ENCODE measurements around the gene WNT10A. TPM values are rescaled to one million over a fixed set of nuclear protein-coding genes. Genes with fewer than 3 reads are reported as not detected.

The WNT10A gene
- total and polyA plus RNA-seq, 2 experiments from 2014 or later = 1.9 TPM

GRCh38 chr2:218904176-218904575 lies 23.5 kb downstream of the WNT10A start:
- DNase-seq (ENCODE audit: low spot score) = no peak
- Histone ChIP-seq H4K20me1 (ENCODE audit: insufficient read depth, poor library complexity, severe bottlenecking) (no peaks in the 10 kb centered on the region), H3K9me2 (replicated peaks; ENCODE audit: insufficient read depth) (no peaks in the 10 kb centered on the region), H3K4me2 (no peak overlapping the region), H3K4me3 (no peak overlapping the region), H3K4me1 (ENCODE audit: insufficient read depth) (peaks cover 3% of the 10 kb centered on the region), H3K27me3 (peaks cover 58% of the 10 kb centered on the region), H3K36me3 (replicated peaks; ENCODE audit: insufficient read depth, low read depth) (no peaks in the 10 kb centered on the region), H3K27ac (no peak overlapping the region), H3K79me2 (no peaks in the 10 kb centered on the region), H3K9me3 (ENCODE audit: low read depth) (no peaks in the 10 kb centered on the region), H2AFZ (no peak overlapping the region)
- TF ChIP-seq EZH2 (IDR thresholded peaks at IDR 0.05; ENCODE audit: borderline replicate concordance) = no peak
- no peak for TF ChIP-seq CTCF (IDR thresholded peaks at IDR 0.05; ENCODE audit: poor library complexity)
- no peak for TF ChIP-seq EZH2phosphoT487 (IDR thresholded peaks at IDR 0.05; ENCODE audit: low read depth, severe bottlenecking, unreplicated experiment)
- 39% methylated on average over 2 of the region's 2 CpGs for WGBS (ENCODE audit: low lambda C conversion rate, missing lambda C conversion rate)

GRCh38 chr2:218908721-218909619 lies 28.3 kb downstream of the WNT10A start:
- Histone ChIP-seq H3K9me2 (replicated peaks; ENCODE audit: insufficient read depth) (no peaks in the 10 kb centered on the region), H3K27me3 (peaks cover 22% of the 10 kb centered on the region), H3K4me2 (peak overlapping the region; percentile 80), H3K4me1 (ENCODE audit: insufficient read depth) (peaks cover 3% of the 10 kb centered on the region), H2AFZ (peak overlapping the region; percentile 78), H3K9me3 (ENCODE audit: low read depth) (no peaks in the 10 kb centered on the region), H3K79me2 (no peaks in the 10 kb centered on the region), H3K36me3 (replicated peaks; ENCODE audit: insufficient read depth, low read depth) (no peaks in the 10 kb centered on the region), H3K4me3 (peak overlapping the region; percentile 20), H3K27ac (peak overlapping the region; percentile 1), H4K20me1 (ENCODE audit: insufficient read depth, poor library complexity, severe bottlenecking) (no peaks in the 10 kb centered on the region)
- WGBS (ENCODE audit: low lambda C conversion rate, missing lambda C conversion rate) = 6% methylated on average over 51 of the region's 58 CpGs
- DNase-seq (ENCODE audit: low spot score) = peak; percentile 95
- no peak for TF ChIP-seq EZH2phosphoT487 (IDR thresholded peaks at IDR 0.05; ENCODE audit: low read depth, severe bottlenecking, unreplicated experiment)
- no peak for TF ChIP-seq EZH2 (IDR thresholded peaks at IDR 0.05; ENCODE audit: borderline replicate concordance)
- TF ChIP-seq CTCF (IDR thresholded peaks at IDR 0.05; ENCODE audit: poor library complexity) = no peak

GRCh38 chr2:218910741-218911140 lies 30.1 kb downstream of the WNT10A start:
- no peak overlapping the region for H3K4me3 ChIP-seq
- H4K20me1 ChIP-seq (ENCODE audit: insufficient read depth, poor library complexity, severe bottlenecking) = no peaks in the 10 kb centered on the region
- H3K79me2 ChIP-seq = no peaks in the 10 kb centered on the region
- WGBS (ENCODE audit: low lambda C conversion rate, missing lambda C conversion rate) = 94% methylated on average over 6 of the region's 6 CpGs
- peaks cover 3% of the 10 kb centered on the region for H3K4me1 ChIP-seq (ENCODE audit: insufficient read depth)
- H3K36me3 ChIP-seq (replicated peaks; ENCODE audit: insufficient read depth, low read depth) = no peaks in the 10 kb centered on the region
- no peak overlapping the region for H3K27ac ChIP-seq
- TF ChIP-seq EZH2phosphoT487 (IDR thresholded peaks at IDR 0.05; ENCODE audit: low read depth, severe bottlenecking, unreplicated experiment) = no peak
- TF ChIP-seq CTCF (IDR thresholded peaks at IDR 0.05; ENCODE audit: poor library complexity) = no peak
- no peak for TF ChIP-seq EZH2 (IDR thresholded peaks at IDR 0.05; ENCODE audit: borderline replicate concordance)
- H3K9me3 ChIP-seq (ENCODE audit: low read depth) = no peaks in the 10 kb centered on the region
- no peak for DNase-seq (ENCODE audit: low spot score)
- peaks cover 8% of the 10 kb centered on the region for H3K27me3 ChIP-seq
- no peak overlapping the region for H3K4me2 ChIP-seq
- no peaks in the 10 kb centered on the region for H3K9me2 ChIP-seq (replicated peaks; ENCODE audit: insufficient read depth)
- no peak overlapping the region for H2AFZ ChIP-seq

Data from hepatocyte (in vitro differentiated cells).